ENCODE results near the gene PLA2G4E. TPM values are rescaled to one million over a fixed set of nuclear protein-coding genes. Genes with fewer than 3 reads are reported as not detected.

PLA2G4E gene
- total RNA-seq, 6 donors from 2014 or later = 0.13 to 5.2 (median 1.1) TPM; not detected in 2

GRCh38 chr15:41980654-41981323, 40.1 kb downstream of the PLA2G4E start:
- Histone ChIP-seq H3K4me3 (no peak overlapping the region), H3K36me3 (no peaks in the 10 kb centered on the region), H3K9me3 (no peaks in the 10 kb centered on the region), H3K27ac (peak overlapping the region in 1 of 4 donors; percentile 44), H3K4me1 (peaks cover 0 to 13% (median 7%) of the 10 kb centered on the region in 4 donors), H3K27me3 (no peaks in the 10 kb centered on the region)
- no peak for ATAC-seq (ENCODE audit: low FRiP score in 2 of 2)
- no peak for TF ChIP-seq EP300 (IDR thresholded peaks at IDR 0.05)
- TF ChIP-seq CTCF (IDR thresholded peaks at IDR 0.05) = no peak
- TF ChIP-seq POLR2A (IDR thresholded peaks at IDR 0.05) = no peak
- no peak for TF ChIP-seq POLR2AphosphoS5 (IDR thresholded peaks at IDR 0.05)
- peak in 1 of 2 donors; percentile 21 for DNase-seq
- 69 to 70% methylated on average over 7 of the region's 7 CpGs for WGBS, 2 donors

GRCh38 chr15:41979493-41980266, 41.2 kb downstream of the PLA2G4E start:
- WGBS, 2 donors = 78% methylated on average over 5 of the region's 5 CpGs
- TF ChIP-seq CTCF (IDR thresholded peaks at IDR 0.05) = no peak
- TF ChIP-seq POLR2A (IDR thresholded peaks at IDR 0.05) = no peak
- no peak for TF ChIP-seq POLR2AphosphoS5 (IDR thresholded peaks at IDR 0.05)
- TF ChIP-seq EP300 (IDR thresholded peaks at IDR 0.05) = no peak
- Histone ChIP-seq H3K9me3 (no peaks in the 10 kb centered on the region), H3K27ac (peak overlapping the region in 2 of 4 donors; percentile 4 to 44), H3K27me3 (no peaks in the 10 kb centered on the region), H3K36me3 (no peaks in the 10 kb centered on the region), H3K4me1 (peaks cover 0 to 12% (median 7%) of the 10 kb centered on the region in 4 donors), H3K4me3 (no peak overlapping the region)
- no peak for ATAC-seq (ENCODE audit: low FRiP score in 2 of 2)
- DNase-seq = no peak

GRCh38 chr15:41978534-41978933, 42.3 kb downstream of the PLA2G4E start:
- Histone ChIP-seq H3K9me3 (no peaks in the 10 kb centered on the region), H3K4me1 (peaks cover 0 to 10% (median 7%) of the 10 kb centered on the region in 4 donors), H3K27me3 (no peaks in the 10 kb centered on the region), H3K4me3 (no peak overlapping the region), H3K27ac (no peak overlapping the region), H3K36me3 (no peaks in the 10 kb centered on the region)
- DNase-seq = no peak
- TF ChIP-seq POLR2AphosphoS5 (IDR thresholded peaks at IDR 0.05) = no peak
- no peak for TF ChIP-seq CTCF (IDR thresholded peaks at IDR 0.05)
- TF ChIP-seq POLR2A (IDR thresholded peaks at IDR 0.05) = no peak
- no peak for TF ChIP-seq EP300 (IDR thresholded peaks at IDR 0.05)
- ATAC-seq (ENCODE audit: low FRiP score in 2 of 2) = no peak
- 83 to 94% methylated on average over 4 of the region's 4 CpGs for WGBS, 2 donors

- ATAC-seq (ENCODE audit: low FRiP score in 2 of 2) (no peak), DNase-seq (no peak)
- no peaks in the 10 kb centered on the region for H3K27me3 ChIP-seq
- H3K27ac ChIP-seq = no peak overlapping the region
- TF ChIP-seq CTCF (IDR thresholded peaks at IDR 0.05) (no peak), POLR2AphosphoS5 (IDR thresholded peaks at IDR 0.05) (no peak), EP300 (IDR thresholded peaks at IDR 0.05) (no peak), POLR2A (IDR thresholded peaks at IDR 0.05) (no peak)
- no peak overlapping the region for H3K4me3 ChIP-seq
- H3K4me1 ChIP-seq = peaks cover 5 to 15% (median 10%) of the 10 kb centered on the region in 4 donors
- no peaks in the 10 kb centered on the region for H3K9me3 ChIP-seq
- 81 to 85% methylated on average over 6 of the region's 6 CpGs for WGBS, 2 donors
- no peaks in the 10 kb centered on the region for H3K36me3 ChIP-seq
These were observed 43.0 kb downstream of the PLA2G4E start for GRCh38 chr15:41977757-41978383.
